Stimulated activated naive CD8-positive, alpha-beta T cell treated with anti-CD3 and anti-CD28 coated beads, Interleukin-15, amount 100 ng/mL, for 72 hours (primary cell): Measurements from ENCODE around the gene AKR1C4.
"Not testable (repeated sequence)": the region's sequence is repeated elsewhere in the genome, so short reads cannot be mapped to it uniquely, and the experiment has no call there.

Experiments
- ATAC-seq: fragments of 150-1000 bp; cut with Tn5 transposase; 2 replicates; pipeline ENCODE4 v1.10.0; 2021; ENCODE audit warnings: mild to moderate bottlenecking, moderate library complexity
- DNase-seq, 2 donors: peaks; one replicate each; pipeline ENCODE4 v3.0.0; 2021 to 2022
- H3K27ac Mint-ChIP-seq, 2 donors: one replicate each; pipeline ENCODE4 v1.8.0; 2022; ENCODE audit warnings: mild to moderate bottlenecking in 2 of 2, mixed read lengths in 2 of 2, moderate library complexity in 2 of 2
- H3K27me3 Mint-ChIP-seq: one replicate; pipeline ENCODE4 v1.8.0; 2022; ENCODE audit warnings: mixed read lengths
- H3K4me1 Mint-ChIP-seq: one replicate; pipeline ENCODE4 v1.8.0; 2022; ENCODE audit warnings: mild to moderate bottlenecking, mixed read lengths
- H3K4me3 Mint-ChIP-seq, 2 donors: one replicate each; pipeline ENCODE4 v1.8.0; 2022; ENCODE audit warnings: mild to moderate bottlenecking in 2 of 2, mixed read lengths in 2 of 2, moderate library complexity in 1 of 2
- H3K9me3 Mint-ChIP-seq, 2 donors: one replicate each; pipeline ENCODE4 v1.8.0; 2022; ENCODE audit warnings: mixed read lengths in 2 of 2

Gene AKR1C4

GRCh38 chr10:5187867-5188266, 8.8 kb upstream of the AKR1C4 start:
- H3K4me3 Mint-ChIP-seq: no peak overlapping the region
- no peaks in the 10 kb centered on the region for H3K9me3 Mint-ChIP-seq
- no peaks in the 10 kb centered on the region for H3K4me1 Mint-ChIP-seq
- no peak for DNase-seq
- ATAC-seq: no peak
- no peaks in the 10 kb centered on the region for H3K27me3 Mint-ChIP-seq
- H3K27ac Mint-ChIP-seq: no peak overlapping the region

- no peak for ATAC-seq
- H3K27ac Mint-ChIP-seq: no peak overlapping the region
- H3K27me3 Mint-ChIP-seq: no peaks in the 10 kb centered on the region
- DNase-seq: no peak
- H3K9me3 Mint-ChIP-seq: no peaks in the 10 kb centered on the region
- H3K4me3 Mint-ChIP-seq: no peak overlapping the region
- H3K4me1 Mint-ChIP-seq: no peaks in the 10 kb centered on the region
Observed at GRCh38 chr10:5188358-5188757, 8.3 kb upstream of the AKR1C4 start.

GRCh38 chr10:5194431-5194830, 2.2 kb upstream of the AKR1C4 start:
- DNase-seq (no peak), ATAC-seq (no peak)
- no peak overlapping the region for H3K27ac Mint-ChIP-seq
- H3K9me3 Mint-ChIP-seq: no peaks in the 10 kb centered on the region
- H3K27me3 Mint-ChIP-seq: no peaks in the 10 kb centered on the region
- no peak overlapping the region for H3K4me3 Mint-ChIP-seq
- H3K4me1 Mint-ChIP-seq: no peaks in the 10 kb centered on the region

- no peak overlapping the region for H3K4me3 Mint-ChIP-seq
- no peaks in the 10 kb centered on the region for H3K4me1 Mint-ChIP-seq
- no peak overlapping the region for H3K27ac Mint-ChIP-seq
- ATAC-seq (no peak), DNase-seq (no peak)
- H3K9me3 Mint-ChIP-seq: no peaks in the 10 kb centered on the region
- H3K27me3 Mint-ChIP-seq: no peaks in the 10 kb centered on the region
Observed at GRCh38 chr10:5195727-5196374, 786 bp upstream of the AKR1C4 start.

GRCh38 chr10:5198386-5198785, 1.7 kb downstream of the AKR1C4 start:
- ATAC-seq (no peak), DNase-seq (no peak)
- no peak overlapping the region for H3K4me3 Mint-ChIP-seq
- no peaks in the 10 kb centered on the region for H3K4me1 Mint-ChIP-seq
- H3K27ac Mint-ChIP-seq: peak overlapping the region in 1 of 2 donors; percentile 21
- H3K27me3 Mint-ChIP-seq: no peaks in the 10 kb centered on the region
- peaks cover 0 to 11% of the 10 kb centered on the region in 2 donors for H3K9me3 Mint-ChIP-seq

GRCh38 chr10:5199398-5199797, 2.8 kb downstream of the AKR1C4 start:
- Mint-ChIP-seq H3K9me3 (peaks cover 0 to 13% of the 10 kb centered on the region in 2 donors), H3K4me1 (no peaks in the 10 kb centered on the region), H3K4me3 (no peak overlapping the region), H3K27me3 (no peaks in the 10 kb centered on the region), H3K27ac (no peak overlapping the region)
- ATAC-seq (no peak), DNase-seq (no peak)

- Mint-ChIP-seq H3K4me3 (no peak overlapping the region), H3K9me3 (peaks cover 9 to 21% of the 10 kb centered on the region in 2 donors), H3K4me1 (no peaks in the 10 kb centered on the region), H3K27me3 (no peaks in the 10 kb centered on the region), H3K27ac (no peak overlapping the region)
- no peak for ATAC-seq
- no peak for DNase-seq
Observed at GRCh38 chr10:5206799-5207198, 10.2 kb downstream of the AKR1C4 start.

GRCh38 chr10:5209776-5210175, 13.1 kb downstream of the AKR1C4 start:
- not testable (repeated sequence) for ATAC-seq, DNase-seq, H3K27me3 Mint-ChIP-seq, H3K4me3 Mint-ChIP-seq, H3K27ac Mint-ChIP-seq, H3K4me1 Mint-ChIP-seq
- peaks cover 9 to 13% of the 10 kb centered on the region in 2 donors for H3K9me3 Mint-ChIP-seq

GRCh38 chr10:5210261-5210660, 13.6 kb downstream of the AKR1C4 start:
- peaks cover 9 to 13% of the 10 kb centered on the region in 2 donors for H3K9me3 Mint-ChIP-seq
- not testable (repeated sequence) for H3K27ac Mint-ChIP-seq, H3K4me1 Mint-ChIP-seq, H3K27me3 Mint-ChIP-seq, H3K4me3 Mint-ChIP-seq
- ATAC-seq (peak; percentile 52), DNase-seq (peak in 1 of 2 donors; percentile 10)

GRCh38 chr10:5211696-5212536, 15.3 kb downstream of the AKR1C4 start:
- H3K4me3 Mint-ChIP-seq: no peak overlapping the region
- no peak for DNase-seq
- no peaks in the 10 kb centered on the region for H3K27me3 Mint-ChIP-seq
- no peak for ATAC-seq
- no peak overlapping the region for H3K27ac Mint-ChIP-seq
- no peaks in the 10 kb centered on the region for H3K4me1 Mint-ChIP-seq
- H3K9me3 Mint-ChIP-seq: peaks cover 9 to 13% of the 10 kb centered on the region in 2 donors

GRCh38 chr10:5216801-5217200, 20.2 kb downstream of the AKR1C4 start:
- Mint-ChIP-seq H3K4me1 (no peaks in the 10 kb centered on the region), H3K27ac (no peak overlapping the region), H3K27me3 (no peaks in the 10 kb centered on the region), H3K9me3 (peaks cover 1 to 4% of the 10 kb centered on the region in 2 donors), H3K4me3 (no peak overlapping the region)
- no peak for ATAC-seq
- DNase-seq: no peak

GRCh38 chr10:5219262-5219661, 22.6 kb downstream of the AKR1C4 start:
- ATAC-seq: no peak
- Mint-ChIP-seq H3K27ac (no peak overlapping the region), H3K27me3 (no peaks in the 10 kb centered on the region), H3K4me1 (no peaks in the 10 kb centered on the region), H3K9me3 (peaks cover 0 to 4% of the 10 kb centered on the region in 2 donors), H3K4me3 (no peak overlapping the region)
- no peak for DNase-seq

GRCh38 chr10:5222942-5223341, 26.3 kb downstream of the AKR1C4 start:
- H3K27me3 Mint-ChIP-seq, H3K4me3 Mint-ChIP-seq, H3K4me1 Mint-ChIP-seq, H3K27ac Mint-ChIP-seq, DNase-seq, ATAC-seq, H3K9me3 Mint-ChIP-seq: not testable (repeated sequence)

GRCh38 chr10:5229019-5229418, 32.4 kb downstream of the AKR1C4 start:
- DNase-seq (no peak), ATAC-seq (no peak)
- Mint-ChIP-seq H3K9me3 (peaks cover 0 to 6% of the 10 kb centered on the region in 2 donors), H3K27ac (no peak overlapping the region), H3K4me1 (no peaks in the 10 kb centered on the region), H3K4me3 (no peak overlapping the region), H3K27me3 (no peaks in the 10 kb centered on the region)

- peaks cover 19 to 29% of the 10 kb centered on the region in 2 donors for H3K9me3 Mint-ChIP-seq
Observed at GRCh38 chr10:5233324-5233723, 36.7 kb downstream of the AKR1C4 start.

GRCh38 chr10:5234106-5234860, 37.6 kb downstream of the AKR1C4 start:
- no peaks in the 10 kb centered on the region for H3K27me3 Mint-ChIP-seq
- ATAC-seq: no peak

More at GRCh38 chr10:5233324-5233723, 36.7 kb downstream of the AKR1C4 start:
- no peak for ATAC-seq
- no peak for DNase-seq
- no peak overlapping the region for H3K4me3 Mint-ChIP-seq
- no peaks in the 10 kb centered on the region for H3K27me3 Mint-ChIP-seq
- H3K4me1 Mint-ChIP-seq: no peaks in the 10 kb centered on the region
- no peak overlapping the region for H3K27ac Mint-ChIP-seq

More at GRCh38 chr10:5234106-5234860, 37.6 kb downstream of the AKR1C4 start:
- no peak overlapping the region for H3K4me3 Mint-ChIP-seq
- H3K4me1 Mint-ChIP-seq: no peaks in the 10 kb centered on the region
- DNase-seq: no peak
- peaks cover 19 to 30% of the 10 kb centered on the region in 2 donors for H3K9me3 Mint-ChIP-seq
- no peak overlapping the region for H3K27ac Mint-ChIP-seq
